HG02938 (cell line): Measurements from ENCODE around the gene PCBP3.
"Not testable (repeated sequence)": the region's sequence is repeated elsewhere in the genome, so short reads cannot be mapped to it uniquely, and the experiment has no call there.

Experiments
- ATAC-seq: cut with Tn5 transposase; IDR thresholded peaks from one replicate; pipeline ENCODE4 v1.9.1; 2021; ENCODE audit warnings: mild to moderate bottlenecking, moderate library complexity; ENCODE audit not compliant: unreplicated experiment

Gene PCBP3

GRCh38 chr21:45823100-45823681 lies 179.7 kb downstream of the PCBP3 start:
- ATAC-seq: no peak

- ATAC-seq: no peak
Observed at GRCh38 chr21:45824546-45825215, 181.2 kb downstream of the PCBP3 start.

- no peak for ATAC-seq
Observed at GRCh38 chr21:45825219-45825618, 181.7 kb downstream of the PCBP3 start.

GRCh38 chr21:45826676-45827301 lies 183.3 kb downstream of the PCBP3 start:
- no peak for ATAC-seq

- no peak for ATAC-seq
Observed at GRCh38 chr21:45827302-45827692, 183.8 kb downstream of the PCBP3 start.

GRCh38 chr21:45827881-45828579 lies 184.5 kb downstream of the PCBP3 start:
- ATAC-seq: no peak

- ATAC-seq: no peak
Observed at GRCh38 chr21:45828580-45829570, 185.3 kb downstream of the PCBP3 start.

GRCh38 chr21:45829668-45830067 lies 186.1 kb downstream of the PCBP3 start:
- no peak for ATAC-seq

- no peak for ATAC-seq
Observed at GRCh38 chr21:45830221-45830640, 186.7 kb downstream of the PCBP3 start.

GRCh38 chr21:45830720-45831366 lies 187.3 kb downstream of the PCBP3 start:
- no peak for ATAC-seq

GRCh38 chr21:45831991-45832740 lies 188.6 kb downstream of the PCBP3 start:
- ATAC-seq: no peak

- not testable (repeated sequence) for ATAC-seq
Observed at GRCh38 chr21:45832741-45833235, 189.3 kb downstream of the PCBP3 start.

GRCh38 chr21:45833414-45833813 lies 189.9 kb downstream of the PCBP3 start:
- ATAC-seq: no peak

- ATAC-seq: no peak
Observed at GRCh38 chr21:45834026-45834715, 190.6 kb downstream of the PCBP3 start.

GRCh38 chr21:45834821-45835293 lies 191.3 kb downstream of the PCBP3 start:
- ATAC-seq: no peak

GRCh38 chr21:45835301-45836267 lies 192.1 kb downstream of the PCBP3 start:
- ATAC-seq: no peak

- no peak for ATAC-seq
Observed at GRCh38 chr21:45836268-45836655, 192.7 kb downstream of the PCBP3 start.
